GM12865 (cell line): ENCODE data around the gene GRB10.

ENCODE experiments used
- DNase-seq: peaks from one replicate; pipeline ENCODE4 v3.0.0; 2010; ENCODE audit warnings: low read depth
- H3K4me3 ChIP-seq: 2 replicates; pipeline ENCODE4 v1.5.1; 2011; ENCODE audit warnings: mild to moderate bottlenecking, low read depth, low read length, control low read depth
- CTCF ChIP-seq: IDR thresholded peaks from 2 replicates; pipeline ENCODE4 v1.5.1; 2011; ENCODE audit warnings: low read length, control low read depth, low read depth, inconsistent platforms; ENCODE audit not compliant: insufficient read depth; ENCODE audit errors: missing control alignments

GRB10 gene

GRCh38 chr7:50782375-50783208, at the start of gene GRB10:
Gene GRB10 (minus strand): TSS chr7:50782896. CDS start chr7:50732322, 50,574 bp downstream.
- TF ChIP-seq CTCF: no peak
- DNase-seq: no peak
- H3K4me3 ChIP-seq: no peak within 1 kb of the TSS

- DNase-seq: no peak
- TF ChIP-seq CTCF: no peak
- H3K4me3 ChIP-seq: no peak overlapping the region
Measured at GRCh38 chr7:50828801-50829200, 46.1 kb upstream of the GRB10 start.

GRCh38 chr7:50828116-50828515, 45.4 kb upstream of the GRB10 start:
- H3K4me3 ChIP-seq: no peak overlapping the region
- no peak for DNase-seq
- no peak for TF ChIP-seq CTCF

- H3K4me3 ChIP-seq: no peak overlapping the region
- TF ChIP-seq CTCF: no peak
- DNase-seq: no peak
Measured at GRCh38 chr7:50827281-50827680, 44.6 kb upstream of the GRB10 start.

GRCh38 chr7:50826371-50827172, 43.9 kb upstream of the GRB10 start:
- DNase-seq: no peak
- no peak for TF ChIP-seq CTCF
- no peak overlapping the region for H3K4me3 ChIP-seq

GRCh38 chr7:50825465-50825864, 42.8 kb upstream of the GRB10 start:
- no peak overlapping the region for H3K4me3 ChIP-seq
- TF ChIP-seq CTCF: no peak
- no peak for DNase-seq
